OCI-LY1 (cell line): Measurements from ENCODE around the gene INSYN1.

ENCODE experiments used
- H2AFZ ChIP-seq: fragments of 200-600 bp; sonication (generic), shearing (Covaris generic); 2 replicates; pipeline ENCODE4 v1.6.0; 2014; ENCODE audit warnings: antibody characterized with exemption, mild to moderate bottlenecking, low read length
- H3F3A ChIP-seq: fragments of 200-600 bp; sonication (generic), shearing (Covaris generic); 2 replicates; pipeline ENCODE4 v1.6.0; 2014; ENCODE audit warnings: mild to moderate bottlenecking, antibody characterized with exemption, low read length, moderate library complexity; ENCODE audit not compliant: insufficient read depth
- H3K27ac ChIP-seq: fragments of 200-600 bp; sonication (generic); 2 replicates; pipeline ENCODE4 v1.5.1; 2014; ENCODE audit warnings: low read length, mixed run types, mild to moderate bottlenecking, low read depth; ENCODE audit not compliant: poor library complexity, severe bottlenecking
- H3K27me3 ChIP-seq: fragments of 200-600 bp; sonication (generic); 2 replicates; pipeline ENCODE4 v1.6.0; 2014; ENCODE audit warnings: antibody characterized with exemption, mild to moderate bottlenecking, low read length, moderate library complexity; ENCODE audit not compliant: insufficient read depth
- H3K36me3 ChIP-seq: fragments of 200-600 bp; sonication (generic); 2 replicates; pipeline ENCODE4 v1.6.1; 2014; ENCODE audit warnings: mild to moderate bottlenecking, antibody characterized with exemption, low read length, moderate library complexity, mixed read lengths; ENCODE audit not compliant: insufficient read depth
- H3K4me1 ChIP-seq: fragments of 200-600 bp; sonication (generic); 2 replicates; pipeline ENCODE4 v1.5.1; 2014; ENCODE audit warnings: mild to moderate bottlenecking, low read length, moderate library complexity; ENCODE audit not compliant: insufficient read depth, severe bottlenecking
- H3K4me2 ChIP-seq: fragments of 200-600 bp; sonication (generic), shearing (Covaris generic); 2 replicates; pipeline ENCODE4 v1.6.1; 2014; ENCODE audit warnings: low read length
- H3K4me3 ChIP-seq: fragments of 200-600 bp; sonication (generic); 2 replicates; pipeline ENCODE4 v1.5.1; 2014; ENCODE audit warnings: low read length, low read depth, mild to moderate bottlenecking, mixed read lengths; ENCODE audit not compliant: poor library complexity, severe bottlenecking
- H3K79me2 ChIP-seq: fragments of 200-600 bp; shearing (Covaris generic); 2 replicates; pipeline ENCODE4 v1.6.1; 2016; ENCODE audit warnings: mixed run types, low read length, mixed read lengths; ENCODE audit not compliant: insufficient read depth
- H3K9ac ChIP-seq: fragments of 200-600 bp; sonication (generic), shearing (Covaris generic); 2 replicates; pipeline ENCODE4 v1.6.1; 2014; ENCODE audit warnings: mild to moderate bottlenecking, low read length, mixed read lengths
- H3K9me2 ChIP-seq: fragments of 200-600 bp; sonication (generic), shearing (Covaris generic); 2 replicates; pipeline ENCODE4 v1.6.1; 2014; ENCODE audit warnings: low read depth, mild to moderate bottlenecking, low read length, mixed read lengths
- H3K9me3 ChIP-seq: fragments of 200-600 bp; shearing (Covaris generic); 2 replicates; pipeline ENCODE4 v1.6.1; 2014; ENCODE audit warnings: low read length, mixed read lengths
- H4K20me1 ChIP-seq: fragments of 200-600 bp; sonication (generic), shearing (Covaris generic); 2 replicates; pipeline ENCODE4 v1.6.0; 2016; ENCODE audit warnings: mild to moderate bottlenecking, low read length; ENCODE audit not compliant: insufficient read depth
- CTCF ChIP-seq: fragments of 200-600 bp; sonication (generic), shearing (Covaris generic); IDR thresholded peaks from 2 replicates; pipeline ENCODE4 v1.5.1; 2017; ENCODE audit warnings: mild to moderate bottlenecking, antibody characterized with exemption, low read length, moderate library complexity, mixed read lengths
- EZH2 ChIP-seq: fragments of 200-600 bp; sonication (generic), shearing (Covaris generic); IDR thresholded peaks from 2 replicates; pipeline ENCODE4 v1.8.0; 2017; ENCODE audit warnings: borderline replicate concordance, mixed run types, mild to moderate bottlenecking, antibody characterized with exemption, low read length, moderate library complexity, mixed read lengths

INSYN1 gene

GRCh38 chr15:73799466-73799865, 46.3 kb upstream of the INSYN1 start:
- H3K79me2 ChIP-seq, result no peaks in the 10 kb centered on the region
- no peaks in the 10 kb centered on the region for H3F3A ChIP-seq
- no peak overlapping the region for H3K9ac ChIP-seq
- no peaks in the 10 kb centered on the region for H3K4me1 ChIP-seq
- no peak overlapping the region for H2AFZ ChIP-seq
- no peaks in the 10 kb centered on the region for H3K27me3 ChIP-seq
- no peak overlapping the region for H3K4me3 ChIP-seq
- no peak overlapping the region for H3K27ac ChIP-seq
- no peaks in the 10 kb centered on the region for H3K36me3 ChIP-seq
- H3K9me3 ChIP-seq, result no peaks in the 10 kb centered on the region
- H3K9me2 ChIP-seq, result no peaks in the 10 kb centered on the region
- TF ChIP-seq CTCF, result no peak
- TF ChIP-seq EZH2, result no peak
- H4K20me1 ChIP-seq, result no peaks in the 10 kb centered on the region
- no peak overlapping the region for H3K4me2 ChIP-seq

- H3K9me3 ChIP-seq, result no peaks in the 10 kb centered on the region
These were observed 44.4 kb upstream of the INSYN1 start for GRCh38 chr15:73797366-73798158.

GRCh38 chr15:73796331-73796831, 43.2 kb upstream of the INSYN1 start:
- Histone ChIP-seq H3K27ac (no peak overlapping the region), H3K4me1 (no peaks in the 10 kb centered on the region), H3K79me2 (no peaks in the 10 kb centered on the region), H3K27me3 (no peaks in the 10 kb centered on the region), H3K4me3 (no peak overlapping the region), H3K36me3 (no peaks in the 10 kb centered on the region), H2AFZ (no peak overlapping the region), H3K9me3 (no peaks in the 10 kb centered on the region), H3K9me2 (no peaks in the 10 kb centered on the region), H3F3A (no peaks in the 10 kb centered on the region), H3K4me2 (no peak overlapping the region), H4K20me1 (no peaks in the 10 kb centered on the region), H3K9ac (no peak overlapping the region)
- TF ChIP-seq CTCF, result no peak
- TF ChIP-seq EZH2, result no peak

More at GRCh38 chr15:73797366-73798158, 44.4 kb upstream of the INSYN1 start:
- H3F3A ChIP-seq, result no peaks in the 10 kb centered on the region
- no peak overlapping the region for H3K4me3 ChIP-seq
- no peak overlapping the region for H2AFZ ChIP-seq
- H3K4me1 ChIP-seq, result no peaks in the 10 kb centered on the region
- no peak overlapping the region for H3K27ac ChIP-seq
- H3K36me3 ChIP-seq, result no peaks in the 10 kb centered on the region
- no peak overlapping the region for H3K9ac ChIP-seq
- no peaks in the 10 kb centered on the region for H3K9me2 ChIP-seq
- H3K79me2 ChIP-seq, result no peaks in the 10 kb centered on the region
- H3K4me2 ChIP-seq, result no peak overlapping the region
- H4K20me1 ChIP-seq, result no peaks in the 10 kb centered on the region
- TF ChIP-seq EZH2 (no peak), CTCF (no peak)
- no peaks in the 10 kb centered on the region for H3K27me3 ChIP-seq
